Smooth muscle cell (in vitro differentiated cells): Measurements from ENCODE around the gene CHKB. TPM values are rescaled to one million over a fixed set of nuclear protein-coding genes. Genes with fewer than 3 reads are reported as not detected.

Source experiments
- DNase-seq: peaks from one replicate; lab custom pipeline; 2025; ENCODE audit not compliant: unreplicated experiment; lab: John Stamatoyannopoulos, UW
- H2AFZ ChIP-seq: fragments of 200-600 bp; sonication (generic); 2 replicates; pipeline ENCODE4 v1.6.0; 2016; ENCODE audit warnings: antibody characterized with exemption, low read depth, mild to moderate bottlenecking
- H3F3A ChIP-seq: fragments of 200-600 bp; sonication (generic); 2 replicates; pipeline ENCODE4 v1.6.0; 2017; ENCODE audit warnings: antibody characterized with exemption, low read depth
- H3K27ac ChIP-seq: fragments of 200-600 bp; sonication (generic); 2 replicates; pipeline ENCODE4 v1.5.1; 2016; ENCODE audit warnings: low read depth, mild to moderate bottlenecking
- H3K27me3 ChIP-seq: fragments of 200-600 bp; sonication (generic); 2 replicates; pipeline ENCODE4 v1.6.1; 2016; ENCODE audit warnings: low read depth, mild to moderate bottlenecking
- H3K36me3 ChIP-seq: fragments of 200-600 bp; sonication (generic); 2 replicates; pipeline ENCODE4 v1.5.1; 2016; ENCODE audit warnings: low read depth
- H3K4me1 ChIP-seq: fragments of 200-600 bp; sonication (generic); 2 replicates; pipeline ENCODE4 v1.5.1; 2016; ENCODE audit warnings: low read depth
- H3K4me2 ChIP-seq: fragments of 200-600 bp; sonication (generic); 2 replicates; pipeline ENCODE4 v1.6.0; 2016; ENCODE audit warnings: mild to moderate bottlenecking
- H3K4me3 ChIP-seq: fragments of 200-600 bp; sonication (generic); 2 replicates; pipeline ENCODE4 v1.5.1; 2016; ENCODE audit warnings: mild to moderate bottlenecking
- H3K79me2 ChIP-seq: fragments of 200-600 bp; sonication (generic); 2 replicates; pipeline ENCODE4 v1.6.0; 2016; ENCODE audit warnings: low read depth, mild to moderate bottlenecking
- H3K9ac ChIP-seq: fragments of 200-600 bp; sonication (generic); 2 replicates; pipeline ENCODE4 v1.6.0; 2016; ENCODE audit warnings: low read depth
- H3K9me3 ChIP-seq: fragments of 200-600 bp; sonication (generic); replicated peaks from 2 replicates; pipeline ENCODE4 v1.5.1; 2016; ENCODE audit warnings: low read depth
- H4K20me1 ChIP-seq: fragments of 200-600 bp; sonication (generic); 2 replicates; pipeline ENCODE4 v1.6.0; 2016; ENCODE audit warnings: low read depth
- CTCF ChIP-seq: fragments of 200-600 bp; sonication (generic); IDR thresholded peaks from 2 replicates; pipeline ENCODE4 v1.5.1; 2017; ENCODE audit warnings: borderline replicate concordance, mild to moderate bottlenecking, antibody characterized with exemption; ENCODE audit not compliant: insufficient read depth, poor library complexity, severe bottlenecking
- WGBS: methylation state at CpG from one replicate; pipeline ENCODE4 v1.1.7; 2016; ENCODE audit warnings: low lambda C conversion rate; 5-methylcytosine and 5-hydroxymethylcytosine counted together
- polyA plus RNA-seq: library from polyadenylated mRNA; unstranded; fragments of >200 nt; fragmentation: Nextera tagmentation; extraction: Ambion mirVana; gene quantifications from 2 replicates; pipeline ENCODE4 v1.2.1, GENCODE V29; 2016
- total RNA-seq: library from RNA; depleted of rRNA; stranded (reverse); fragments of >200 nt; gene quantifications from 2 replicates; pipeline ENCODE4 v1.2.3, GENCODE V29; 2014

The CHKB gene
- total and polyA plus RNA-seq, 2 experiments from 2014 or later: 35.2 to 62.8 TPM

- Histone ChIP-seq H3K9me3 (no peaks in the 10 kb centered on the region), H4K20me1 (peaks cover 15% of the 10 kb centered on the region), H3K9ac (peak overlapping the region; percentile 81), H3K4me2 (peak overlapping the region; percentile 98), H3K27me3 (no peaks in the 10 kb centered on the region), H3K36me3 (no peaks in the 10 kb centered on the region), H3F3A (peaks cover 54% of the 10 kb centered on the region), H3K27ac (peak overlapping the region; percentile 97), H2AFZ (no peak overlapping the region), H3K79me2 (no peaks in the 10 kb centered on the region), H3K4me1 (peaks cover 23% of the 10 kb centered on the region), H3K4me3 (peak overlapping the region; percentile 69)
- WGBS: 19% methylated on average over 33 of the region's 53 CpGs
- peak; percentile 63 for DNase-seq
- TF ChIP-seq CTCF: no peak
These were observed 51.6 kb downstream of the CHKB start for GRCh38 chr22:50530877-50531545.

DNA sequence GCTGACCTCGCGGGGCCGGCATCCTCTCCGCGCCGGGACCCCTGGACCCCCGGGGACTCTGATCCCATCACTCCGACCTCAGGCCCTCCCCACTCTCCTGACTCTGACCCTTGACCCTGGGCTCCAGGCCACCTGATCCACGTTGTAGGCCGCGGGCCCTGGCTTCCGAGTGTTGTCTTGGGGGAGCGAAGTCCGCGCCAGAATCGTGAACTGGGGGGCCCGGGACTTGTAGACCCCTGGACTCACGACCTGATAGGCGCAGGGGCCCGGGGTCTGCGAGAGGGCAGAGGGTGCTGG lies 52.1 kb downstream of the CHKB start:
- H3K9ac ChIP-seq: peak overlapping the region; percentile 81
- H3F3A ChIP-seq: peaks cover 54% of the 10 kb centered on the region
- H2AFZ ChIP-seq: no peak overlapping the region
- H3K4me3 ChIP-seq: peak overlapping the region; percentile 69
- H3K27ac ChIP-seq: peak overlapping the region; percentile 97
- H3K9me3 ChIP-seq: no peaks in the 10 kb centered on the region
- peaks cover 23% of the 10 kb centered on the region for H3K4me1 ChIP-seq
- H3K4me2 ChIP-seq: peak overlapping the region; percentile 98
- H4K20me1 ChIP-seq: peaks cover 15% of the 10 kb centered on the region
- no peaks in the 10 kb centered on the region for H3K27me3 ChIP-seq
- DNase-seq: no peak
- no peak for TF ChIP-seq CTCF
- H3K79me2 ChIP-seq: no peaks in the 10 kb centered on the region
- no peaks in the 10 kb centered on the region for H3K36me3 ChIP-seq
- 12% methylated on average over 18 of the region's 21 CpGs for whole genome bisulfite sequencing

DNA sequence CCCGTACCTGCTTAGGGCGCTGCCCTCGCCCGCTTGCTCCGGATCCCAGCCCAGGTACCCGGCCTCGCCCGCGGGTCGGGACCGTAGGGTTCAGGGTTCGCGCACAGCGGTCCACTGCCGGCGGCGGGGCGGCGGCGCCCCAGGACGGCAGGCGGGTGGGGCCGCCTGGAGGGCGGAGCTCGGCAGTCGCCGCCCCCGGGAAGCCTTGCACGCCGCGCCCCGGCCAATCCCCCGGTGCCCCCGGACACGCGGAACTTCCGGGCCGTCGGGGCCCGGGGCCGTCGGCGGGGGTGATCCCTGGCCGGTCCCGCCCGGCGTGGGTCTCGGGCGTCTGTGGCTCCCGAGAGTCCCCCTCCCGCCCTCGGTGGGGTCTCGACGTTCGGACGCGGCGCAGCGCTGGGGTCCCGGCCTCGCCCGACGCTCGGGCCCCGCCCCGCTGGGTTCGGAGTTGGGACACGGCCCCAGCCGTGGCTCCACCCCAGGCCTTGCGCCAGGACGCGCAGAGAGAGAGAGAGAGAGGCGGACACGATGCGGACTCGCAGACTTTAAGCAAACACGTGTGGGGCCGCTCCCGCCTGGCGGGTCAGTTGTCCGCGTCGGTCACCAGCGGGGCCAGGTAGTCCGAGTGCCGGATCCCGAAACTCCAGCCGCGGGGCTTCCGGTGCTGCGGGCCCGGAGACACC lies 52.6 kb downstream of the CHKB start, which contains the start of gene TYMP:
Gene TYMP (minus strand): TSS at position 116 of the 683 bp plus-strand sequence. CDS start 303 bp downstream, outside the sequence.
- H3K79me2 ChIP-seq: no peaks in the 10 kb centered on the region
- H3K27ac ChIP-seq: peak within 1 kb of the TSS; percentile 97
- no peak for TF ChIP-seq CTCF
- H3K4me2 ChIP-seq: peak within 1 kb of the TSS; percentile 98
- H3K36me3 ChIP-seq: no peaks in the 10 kb centered on the region
- no peak within 1 kb of the TSS for H2AFZ ChIP-seq
- peak within 1 kb of the TSS; percentile 81 for H3K9ac ChIP-seq
- WGBS: 3% methylated on average over 37 of the region's 92 CpGs
- H3K9me3 ChIP-seq: no peaks in the 10 kb centered on the region
- H3K4me3 ChIP-seq: peak within 1 kb of the TSS; percentile 69
- DNase-seq: peak; percentile 76
- no peaks in the 10 kb centered on the region for H3K27me3 ChIP-seq
- H3K4me1 ChIP-seq: peaks cover 23% of the 10 kb centered on the region
- H3F3A ChIP-seq: peaks cover 54% of the 10 kb centered on the region
- H4K20me1 ChIP-seq: peaks cover 15% of the 10 kb centered on the region
